NOMO-1 treated with DMSO at 0.1 percent for 48 hours (cell line): ENCODE data around the gene TBC1D25.
"Not testable (repeated sequence)": the region's sequence is repeated elsewhere in the genome, so short reads cannot be mapped to it uniquely, and the experiment has no call there.

Experiments used
- DNase-seq: peaks from one replicate; lab custom pipeline; 2025; ENCODE audit not compliant: unreplicated experiment; lab: John Stamatoyannopoulos, UW

Gene TBC1D25

GRCh38 chrX:48515842-48516241 is 23.7 kb upstream of the TBC1D25 start:
- no peak for DNase-seq

DNA sequence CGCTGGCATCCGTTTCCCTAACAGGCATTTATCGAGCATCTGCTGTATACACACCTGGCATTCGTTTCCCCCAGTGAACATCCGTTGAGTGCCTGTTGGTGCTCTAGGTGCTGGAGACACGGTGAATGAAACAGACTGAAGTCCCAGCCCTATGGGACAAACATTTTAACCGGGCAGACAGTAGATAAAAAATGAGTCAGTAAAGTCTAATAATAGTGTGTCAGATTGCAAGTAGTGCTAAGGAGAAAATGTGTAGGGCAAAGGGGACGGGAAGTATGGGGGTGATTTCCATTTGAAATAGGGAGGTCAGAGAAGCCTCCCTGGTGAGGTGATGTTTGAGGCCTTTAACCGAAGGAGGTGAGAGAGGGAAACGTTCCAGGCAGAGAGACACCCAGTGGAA is 23.2 kb upstream of the TBC1D25 start:
- no peak for DNase-seq

GRCh38 chrX:48516987-48517386 is 22.5 kb upstream of the TBC1D25 start:
- DNase-seq: no peak

GRCh38 chrX:48519481-48519880 is 20.0 kb upstream of the TBC1D25 start:
- DNase-seq: not testable (repeated sequence)

GRCh38 chrX:48520455-48520854 is 19.1 kb upstream of the TBC1D25 start:
- no peak for DNase-seq

GRCh38 chrX:48520976-48521352 is 18.6 kb upstream of the TBC1D25 start:
- no peak for DNase-seq

GRCh38 chrX:48521353-48522243 is 17.9 kb upstream of the TBC1D25 start, which contains the start of gene EBP:
EBP (plus strand) TSS chrX:48521808; CDS start chrX:48523772, 1,964 bp downstream.
- DNase-seq: peak; percentile 91

- DNase-seq: no peak
Observed at GRCh38 chrX:48522291-48522690, 17.2 kb upstream of the TBC1D25 start.

DNA sequence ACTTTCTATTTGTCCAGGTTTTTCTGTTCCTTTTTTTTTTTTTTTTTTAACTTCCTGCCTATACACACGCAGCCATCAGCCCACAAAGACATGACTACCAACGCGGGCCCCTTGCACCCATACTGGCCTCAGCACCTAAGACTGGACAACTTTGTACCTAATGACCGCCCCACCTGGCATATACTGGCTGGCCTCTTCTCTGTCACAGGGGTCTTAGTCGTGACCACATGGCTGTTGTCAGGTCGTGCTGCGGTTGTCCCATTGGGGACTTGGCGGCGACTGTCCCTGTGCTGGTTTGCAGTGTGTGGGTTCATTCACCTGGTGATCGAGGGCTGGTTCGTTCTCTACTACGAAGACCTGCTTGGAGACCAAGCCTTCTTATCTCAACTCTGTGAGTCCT is 15.8 kb upstream of the TBC1D25 start:
- peak; percentile 4 for DNase-seq

DNA sequence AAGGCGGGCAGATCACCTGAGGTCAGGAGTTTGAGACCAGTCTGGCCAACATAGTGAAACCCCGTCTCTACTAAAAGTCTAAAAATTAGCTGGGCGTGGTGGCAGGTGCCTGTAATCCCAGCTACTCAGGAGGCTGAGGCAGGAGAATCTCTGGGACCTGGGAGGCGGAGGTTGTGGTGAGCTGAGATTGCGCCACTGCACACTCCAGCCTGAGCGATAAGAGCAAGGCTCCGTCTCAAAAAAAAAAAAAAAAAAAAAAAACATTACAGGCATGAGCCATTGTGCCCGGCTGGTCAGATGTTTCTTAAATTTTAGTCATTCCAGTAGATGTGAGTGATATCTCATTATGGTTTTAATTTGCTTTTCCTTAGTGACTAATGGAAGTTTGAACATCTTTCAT is 13.7 kb upstream of the TBC1D25 start:
- not testable (repeated sequence) for DNase-seq

DNA sequence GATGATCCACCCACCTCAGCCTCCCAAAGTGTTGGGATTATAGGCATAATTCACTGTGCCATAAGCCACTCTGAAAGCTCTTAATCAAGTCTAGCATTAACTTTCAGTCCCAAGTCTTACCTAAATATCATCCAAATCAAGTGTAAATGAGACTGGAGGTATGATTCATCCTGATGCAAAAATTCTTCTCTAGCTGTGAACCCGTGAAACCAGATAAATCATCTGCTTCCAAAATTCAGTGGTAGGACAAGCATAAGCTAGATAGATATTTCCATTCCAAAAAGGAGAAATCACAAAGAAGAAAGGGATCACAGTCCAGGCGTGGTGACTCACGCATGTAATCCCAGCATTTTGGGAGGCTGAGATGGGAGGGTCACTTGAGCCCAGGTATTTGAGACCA is 8.8 kb upstream of the TBC1D25 start:
- DNase-seq: no peak

DNA sequence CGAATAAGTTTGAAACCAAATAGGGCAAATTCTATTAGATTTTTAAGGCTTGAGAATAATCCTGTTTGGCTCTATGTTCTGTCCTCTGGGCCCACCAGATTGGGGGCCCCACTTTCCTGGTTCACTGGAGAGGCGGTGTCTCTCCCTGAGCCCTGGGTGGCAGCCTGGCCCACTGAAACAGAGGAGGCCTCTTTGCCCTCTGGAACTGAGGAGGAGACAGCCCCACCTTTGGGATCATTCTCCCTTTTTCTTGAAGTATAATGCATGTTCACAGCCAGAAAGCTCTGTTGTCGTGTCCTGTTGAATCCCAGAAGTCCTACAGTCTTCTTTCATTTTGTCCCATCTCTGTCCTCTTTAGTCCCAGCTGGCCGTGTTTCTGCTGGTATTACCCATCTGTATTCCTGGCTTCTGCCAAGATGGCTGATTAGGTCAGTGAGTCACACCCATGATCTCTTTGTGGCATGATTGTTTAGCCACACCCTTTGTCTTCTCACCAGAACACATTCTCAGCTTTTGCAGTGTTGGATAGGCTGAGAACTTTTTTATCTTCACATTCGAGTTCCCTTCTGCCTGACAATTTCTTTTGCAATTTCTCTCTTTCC is 8.1 kb upstream of the TBC1D25 start:
- DNase-seq: no peak

GRCh38 chrX:48532161-48532560 is 7.4 kb upstream of the TBC1D25 start:
- DNase-seq: no peak

GRCh38 chrX:48533165-48533564 is 6.3 kb upstream of the TBC1D25 start:
- DNase-seq: no peak

- no peak for DNase-seq
Observed at GRCh38 chrX:48538641-48539344, 721 bp upstream of the TBC1D25 start.

DNA sequence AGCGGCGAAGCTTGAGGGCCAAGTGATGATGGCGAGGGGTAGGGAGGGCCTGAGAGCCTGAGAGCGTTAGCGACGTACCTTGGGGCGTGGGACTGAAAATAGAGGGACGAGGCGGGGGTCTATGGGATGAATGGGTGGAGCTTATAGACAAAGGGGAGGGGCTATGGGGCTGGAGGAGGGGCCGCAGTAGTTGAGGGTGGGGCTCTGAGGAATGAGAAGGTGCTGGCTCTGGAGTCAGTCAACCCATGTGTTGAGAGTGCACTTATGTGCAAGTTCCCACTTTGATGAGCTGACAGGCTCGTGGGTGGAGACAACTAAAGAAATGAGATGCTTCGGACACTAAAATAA is 488 bp downstream of the TBC1D25 start:
- peak; percentile 28 for DNase-seq

DNA sequence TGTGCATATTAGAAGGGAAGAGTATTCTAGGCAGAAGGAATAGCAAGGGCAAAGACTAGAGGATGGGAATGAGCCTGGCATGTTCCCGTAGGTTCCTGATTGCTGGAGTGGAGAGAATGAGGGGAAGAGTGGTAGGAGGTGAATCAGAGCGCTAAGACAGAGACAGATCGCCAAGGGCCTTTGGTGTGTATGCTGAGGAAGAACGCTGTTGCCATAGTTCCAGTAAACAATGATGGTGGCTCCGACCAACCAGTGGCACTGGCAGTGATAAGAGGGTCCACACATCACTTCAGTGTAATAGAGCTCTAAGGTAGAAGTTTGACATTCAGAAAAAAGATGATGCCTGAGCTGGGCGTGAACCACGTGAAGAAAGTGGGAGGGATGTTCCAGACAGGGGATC is 966 bp downstream of the TBC1D25 start:
- no peak for DNase-seq

DNA sequence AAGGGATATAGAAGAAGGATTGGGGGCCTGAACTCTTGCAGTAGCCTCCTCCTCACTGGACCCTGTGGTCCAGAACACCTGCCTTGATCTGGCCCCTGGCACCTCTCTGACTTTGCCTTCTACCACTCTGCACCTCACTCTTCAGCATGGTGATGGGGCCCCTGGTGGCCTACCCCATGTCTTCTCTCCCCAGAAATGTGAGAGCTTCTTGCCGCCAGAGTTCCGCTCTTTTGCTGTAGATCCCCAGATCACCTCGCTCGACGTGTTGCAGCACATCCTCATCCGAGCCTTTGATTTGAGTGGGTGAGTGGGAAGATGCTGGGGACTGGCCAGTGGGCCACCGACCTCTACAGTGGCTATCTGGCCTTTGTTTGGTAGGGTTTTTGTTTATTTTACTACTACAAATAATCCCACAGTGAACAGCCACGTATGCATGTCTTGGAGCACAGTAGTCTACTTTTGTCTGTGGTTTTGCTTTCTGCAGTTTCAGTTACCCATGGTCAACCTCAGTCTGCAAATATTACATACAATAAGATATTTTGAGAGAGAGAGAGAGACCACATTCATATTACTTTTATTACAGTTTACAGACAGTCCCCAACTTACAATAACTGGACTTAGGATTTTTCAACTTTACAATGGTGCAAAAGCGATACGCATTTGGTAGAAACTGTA is 1.8 kb downstream of the TBC1D25 start:
- DNase-seq: no peak

GRCh38 chrX:48548871-48549270 is 9.4 kb downstream of the TBC1D25 start:
- DNase-seq: no peak

- not testable (repeated sequence) for DNase-seq
Observed at GRCh38 chrX:48555731-48556325, 16.3 kb downstream of the TBC1D25 start.

DNA sequence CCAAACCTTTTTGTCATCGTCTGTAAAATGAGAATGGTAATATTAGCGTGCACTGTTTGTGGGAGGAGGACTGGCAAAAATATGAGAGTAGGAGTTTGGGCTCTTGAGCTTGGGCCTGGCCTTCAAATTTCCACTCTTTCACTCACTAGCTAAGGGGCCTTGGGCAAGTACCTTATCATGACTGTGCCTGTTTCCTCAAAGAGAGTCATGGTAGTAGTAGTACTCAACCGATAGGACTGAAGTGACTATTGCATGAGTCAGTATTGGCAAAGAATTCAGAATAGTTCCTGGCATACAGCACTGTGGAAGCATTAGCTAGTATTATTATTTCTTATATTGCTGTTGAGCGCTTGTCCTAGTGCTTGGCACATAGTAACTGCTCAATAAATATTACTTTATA is 18.8 kb downstream of the TBC1D25 start:
- DNase-seq: no peak
